ENCODE measurements around the gene PHLDA1. TPM values are rescaled to one million over a fixed set of nuclear protein-coding genes. Genes with fewer than 3 reads are reported as not detected.

PHLDA1 gene
- total and polyA plus RNA-seq, 2 donors (not counting 1 experiment from before 2014, with no cell fraction given): 1.0 to 1.7 TPM

- no peak for DNase-seq
- no peak overlapping the region for H3K4me2 ChIP-seq (replicated peaks; ENCODE audit: low read depth, low read length, poor library complexity, severe bottlenecking)
- H3K27me3 Mint-ChIP-seq: peaks cover 13% of the 10 kb centered on the region
- H3K4me3 Mint-ChIP-seq: no peak overlapping the region
- intact Hi-C loops (cut with micrococcal nuclease): no loop called here
- no peaks in the 10 kb centered on the region for H3K27me3 ChIP-seq (replicated peaks in 1 of 4; ENCODE audit: control extremely low read depth in 1 of 4, control insufficient read depth in 3 of 4, insufficient read depth in 4 of 4, low read length in 3 of 4)
- no peak overlapping the region for H2AFZ ChIP-seq (ENCODE audit: insufficient read depth, low read depth, low read length, poor library complexity, severe bottlenecking)
- no peaks in the 10 kb centered on the region for H4K20me1 ChIP-seq (ENCODE audit: control insufficient read depth, insufficient read depth, low read length, poor library complexity, severe bottlenecking)
- 94% methylated on average over 2 of the region's 4 CpGs for WGBS (ENCODE audit: insufficient coverage)
- ChIA-PET POLR2A (no interaction called here), CTCF (no interaction called here)
- no peaks in the 10 kb centered on the region for H3K36me3 ChIP-seq (replicated peaks in 1 of 2; ENCODE audit: control extremely low read depth in 1 of 2, control insufficient read depth in 1 of 2, extremely low read depth in 1 of 2, insufficient read depth in 2 of 2, low read length in 1 of 2)
- H3K27ac Mint-ChIP-seq: no peak overlapping the region
- H3K9me3 ChIP-seq (ENCODE audit: control extremely low read depth in 1 of 3, control insufficient read depth in 2 of 3, insufficient read depth in 1 of 3, low read length in 2 of 3): no peaks in the 10 kb centered on the region
- H3K4me3 ChIP-seq (ENCODE audit: control extremely low read depth in 1 of 5, extremely low read depth in 1 of 5, insufficient read depth in 1 of 5, low read depth in 2 of 5, low read length in 4 of 5): no peak overlapping the region
- no peak for ATAC-seq (ENCODE audit: low read depth)
- no peaks in the 10 kb centered on the region for H3K9me3 Mint-ChIP-seq (ENCODE audit: insufficient read depth)
- no peak overlapping the region for H3K27ac ChIP-seq (ENCODE audit: low read length in 2 of 2)
- H3K4me1 ChIP-seq (ENCODE audit: control insufficient read depth in 2 of 2, insufficient read depth in 2 of 2, low read length in 2 of 2): no peaks in the 10 kb centered on the region
- no peak for TF ChIP-seq CTCF (IDR thresholded peaks at IDR 0.05)
- no peak for TF ChIP-seq EZH2 (IDR thresholded peaks at IDR 0.05; ENCODE audit: borderline replicate concordance, insufficient read depth, low read depth, low read length, poor library complexity, severe bottlenecking)
- H3K79me2 ChIP-seq (ENCODE audit: control insufficient read depth, insufficient read depth, low read length): no peaks in the 10 kb centered on the region
- no peak overlapping the region for H3K9ac ChIP-seq (ENCODE audit: low read length)
- no peaks in the 10 kb centered on the region for H3K4me1 Mint-ChIP-seq
These were observed 37.4 kb downstream of the PHLDA1 start for GRCh38 chr12:75994069-75994740.

DNA sequence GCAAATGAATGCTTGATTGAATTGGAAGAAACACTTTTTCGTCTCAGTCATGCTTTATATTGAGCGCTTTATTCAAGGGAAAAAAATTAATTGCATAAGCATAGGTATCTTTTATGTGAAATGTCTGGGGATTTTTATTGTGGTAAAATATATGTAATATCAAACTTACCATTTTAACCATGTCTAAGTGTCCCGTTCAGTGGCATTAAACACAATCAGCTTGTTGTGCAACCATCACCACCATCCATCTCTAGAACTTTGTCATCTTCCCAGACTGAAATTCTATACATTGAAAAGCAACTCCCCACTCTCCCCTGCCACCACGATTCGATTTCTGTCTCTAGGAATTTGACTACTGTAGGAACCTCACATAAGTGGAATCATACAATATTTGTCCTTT, 39.8 kb downstream of the PHLDA1 start:
- Histone ChIP-seq H3K4me2 (replicated peaks; ENCODE audit: low read depth, low read length, poor library complexity, severe bottlenecking) (no peak overlapping the region), H3K79me2 (ENCODE audit: control insufficient read depth, insufficient read depth, low read length) (no peaks in the 10 kb centered on the region), H2AFZ (ENCODE audit: insufficient read depth, low read depth, low read length, poor library complexity, severe bottlenecking) (no peak overlapping the region), H3K27ac (ENCODE audit: low read length in 2 of 2) (no peak overlapping the region), H3K4me3 (ENCODE audit: control extremely low read depth in 1 of 5, extremely low read depth in 1 of 5, insufficient read depth in 1 of 5, low read depth in 2 of 5, low read length in 4 of 5) (no peak overlapping the region), H3K36me3 (replicated peaks in 1 of 2; ENCODE audit: control extremely low read depth in 1 of 2, control insufficient read depth in 1 of 2, extremely low read depth in 1 of 2, insufficient read depth in 2 of 2, low read length in 1 of 2) (no peaks in the 10 kb centered on the region), H3K27me3 (replicated peaks in 1 of 4; ENCODE audit: control extremely low read depth in 1 of 4, control insufficient read depth in 3 of 4, insufficient read depth in 4 of 4, low read length in 3 of 4) (no peaks in the 10 kb centered on the region), H4K20me1 (ENCODE audit: control insufficient read depth, insufficient read depth, low read length, poor library complexity, severe bottlenecking) (no peaks in the 10 kb centered on the region), H3K9me3 (ENCODE audit: control extremely low read depth in 1 of 3, control insufficient read depth in 2 of 3, insufficient read depth in 1 of 3, low read length in 2 of 3) (no peaks in the 10 kb centered on the region), H3K9ac (ENCODE audit: low read length) (no peak overlapping the region), H3K4me1 (ENCODE audit: control insufficient read depth in 2 of 2, insufficient read depth in 2 of 2, low read length in 2 of 2) (no peaks in the 10 kb centered on the region)
- H3K27ac Mint-ChIP-seq: no peak overlapping the region
- peaks cover 2% of the 10 kb centered on the region for H3K9me3 Mint-ChIP-seq (ENCODE audit: insufficient read depth)
- intact Hi-C loops (cut with micrococcal nuclease): no loop called here
- no peaks in the 10 kb centered on the region for H3K4me1 Mint-ChIP-seq
- H3K27me3 Mint-ChIP-seq: peaks cover 25% of the 10 kb centered on the region
- DNase-seq (no peak), ATAC-seq (ENCODE audit: low read depth) (no peak)
- TF ChIP-seq EZH2 (IDR thresholded peaks at IDR 0.05; ENCODE audit: borderline replicate concordance, insufficient read depth, low read depth, low read length, poor library complexity, severe bottlenecking) (no peak), CTCF (IDR thresholded peaks at IDR 0.05) (no peak)
- no peak overlapping the region for H3K4me3 Mint-ChIP-seq
- POLR2A ChIA-PET: no interaction called here
- CTCF ChIA-PET: interaction anchor here (1.1 kb wide), 1 partner anchor 21 kb away, joined by 5 read pairs; no protein-coding TSS in a partner anchor
- WGBS (ENCODE audit: insufficient coverage): 84% methylated on average over 3 of the region's 5 CpGs
